GM19328 (cell line): ENCODE results near the gene GATB.
"Not testable (repeated sequence)": the region's sequence is repeated elsewhere in the genome, so short reads cannot be mapped to it uniquely, and the experiment has no call there.

ENCODE experiments used
- ATAC-seq: cut with Tn5 transposase; IDR thresholded peaks from one replicate; pipeline ENCODE4 v1.9.1; 2021; ENCODE audit warnings: mild to moderate bottlenecking, moderate library complexity; ENCODE audit not compliant: unreplicated experiment

The GATB gene

GRCh38 chr4:151785484-151786157, 24.8 kb upstream of the GATB start:
- ATAC-seq = no peak

GRCh38 chr4:151784706-151785105, 23.9 kb upstream of the GATB start:
- no peak for ATAC-seq

GRCh38 chr4:151783867-151784266, 23.1 kb upstream of the GATB start:
- no peak for ATAC-seq

GRCh38 chr4:151782296-151782695, 21.5 kb upstream of the GATB start:
- no peak for ATAC-seq

- no peak for ATAC-seq
These were observed 20.2 kb upstream of the GATB start for GRCh38 chr4:151781026-151781425.

GRCh38 chr4:151777471-151777870, 16.7 kb upstream of the GATB start:
- no peak for ATAC-seq

- no peak for ATAC-seq
These were observed 13.5 kb upstream of the GATB start for GRCh38 chr4:151774324-151774723.

- no peak for ATAC-seq
These were observed 11.5 kb upstream of the GATB start for GRCh38 chr4:151772274-151772673.

GRCh38 chr4:151771664-151772063, 10.9 kb upstream of the GATB start:
- ATAC-seq = no peak

- no peak for ATAC-seq
These were observed 9.3 kb upstream of the GATB start for GRCh38 chr4:151770154-151770553.

GRCh38 chr4:151768835-151769234, 8.0 kb upstream of the GATB start:
- ATAC-seq = no peak

GRCh38 chr4:151766691-151767090, 5.9 kb upstream of the GATB start:
- ATAC-seq = no peak

GRCh38 chr4:151760002-151760401, 805 bp downstream of the GATB start:
- no peak for ATAC-seq

- ATAC-seq = no peak
These were observed 7.8 kb downstream of the GATB start for GRCh38 chr4:151753056-151753455.

GRCh38 chr4:151750156-151750555, 10.7 kb downstream of the GATB start:
- no peak for ATAC-seq

- no peak for ATAC-seq
These were observed 15.2 kb downstream of the GATB start for GRCh38 chr4:151745481-151746231.

- no peak for ATAC-seq
These were observed 16.2 kb downstream of the GATB start for GRCh38 chr4:151744614-151745013.

- ATAC-seq = no peak
These were observed 16.9 kb downstream of the GATB start for GRCh38 chr4:151743894-151744293.

GRCh38 chr4:151743128-151743854, 17.5 kb downstream of the GATB start:
- ATAC-seq = no peak

- ATAC-seq = no peak
These were observed 21.9 kb downstream of the GATB start for GRCh38 chr4:151738720-151739517.

- ATAC-seq = not testable (repeated sequence)
These were observed 24.0 kb downstream of the GATB start for GRCh38 chr4:151736852-151737251.
